ENCODE results near the gene EML3. TPM values are rescaled to one million over a fixed set of nuclear protein-coding genes. Genes with fewer than 3 reads are reported as not detected.
"Not testable (repeated sequence)": the region's sequence is repeated elsewhere in the genome, so short reads cannot be mapped to it uniquely, and the experiment has no call there.

The EML3 gene
- total RNA-seq, 2 donors from 2014 or later = 169 to 174 TPM

DNA sequence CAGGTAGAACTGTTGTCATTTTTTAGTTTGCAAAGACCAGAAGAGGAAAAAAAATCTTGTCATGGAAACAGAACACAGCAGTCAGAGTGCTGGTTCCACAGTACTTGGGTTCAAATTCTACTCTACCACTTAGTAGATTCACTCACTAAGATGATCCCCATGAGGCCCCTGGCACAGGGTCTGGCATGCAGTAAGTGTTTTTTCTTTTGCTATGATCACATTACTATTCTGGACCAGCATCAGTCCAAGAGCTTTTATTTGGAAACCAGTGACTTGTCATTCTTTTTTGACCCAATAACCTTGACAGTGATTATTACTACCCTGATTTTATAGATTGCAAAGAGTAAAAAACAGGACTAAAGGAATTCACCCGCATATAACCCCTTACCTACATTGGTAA lies 43.0 kb downstream of the EML3 start:
- DNase-seq (no peak), ATAC-seq (no peak)
- no peak overlapping the region for H3K27ac Mint-ChIP-seq
- no peak overlapping the region for H3K4me3 Mint-ChIP-seq
- H3K4me1 Mint-ChIP-seq = peaks cover 58% of the 10 kb centered on the region
- H3K27me3 Mint-ChIP-seq = no peaks in the 10 kb centered on the region
- no peaks in the 10 kb centered on the region for H3K9me3 ChIP-seq (ENCODE audit: control insufficient read depth, low read length, poor library complexity, severe bottlenecking)
- peaks cover 24% of the 10 kb centered on the region for H3K36me3 Mint-ChIP-seq (ENCODE audit: low read depth)

DNA sequence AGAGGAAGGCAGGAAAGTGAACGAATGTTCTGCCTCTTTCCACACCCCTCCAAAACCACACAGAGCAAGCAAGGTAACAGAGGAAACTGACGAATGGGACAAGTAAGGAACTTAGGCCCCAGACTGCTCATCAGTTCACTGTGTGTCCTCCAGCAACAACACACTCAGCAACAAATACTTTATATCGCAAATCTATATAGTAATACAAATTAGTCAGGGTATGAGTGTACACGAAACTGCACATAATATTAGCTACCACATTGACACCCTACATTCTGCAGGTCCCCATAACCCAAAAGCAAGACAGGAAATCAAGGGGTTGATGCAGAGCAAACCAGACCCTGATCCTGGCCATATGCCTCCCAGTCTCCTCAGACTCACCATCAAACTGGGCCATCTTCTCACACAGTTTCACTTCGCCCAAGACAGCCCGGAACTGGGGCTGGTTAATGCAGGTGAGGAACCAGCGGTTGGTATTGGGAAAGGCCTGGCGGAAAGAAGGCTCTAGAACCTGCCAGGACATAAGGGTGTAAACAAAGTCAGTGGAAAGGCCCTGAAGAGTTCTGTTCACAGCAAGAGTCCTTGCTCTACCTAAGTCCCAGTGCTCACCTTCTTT lies 45.4 kb downstream of the EML3 start:
- no peaks in the 10 kb centered on the region for H3K9me3 ChIP-seq (ENCODE audit: control insufficient read depth, low read length, poor library complexity, severe bottlenecking)
- Mint-ChIP-seq H3K27ac (peak overlapping the region; percentile 90), H3K4me3 (peak overlapping the region; percentile 55), H3K4me1 (peaks cover 40% of the 10 kb centered on the region), H3K27me3 (no peaks in the 10 kb centered on the region), H3K36me3 (ENCODE audit: low read depth) (peaks cover 20% of the 10 kb centered on the region)
- DNase-seq = no peak
- ATAC-seq = peak; percentile 62

DNA sequence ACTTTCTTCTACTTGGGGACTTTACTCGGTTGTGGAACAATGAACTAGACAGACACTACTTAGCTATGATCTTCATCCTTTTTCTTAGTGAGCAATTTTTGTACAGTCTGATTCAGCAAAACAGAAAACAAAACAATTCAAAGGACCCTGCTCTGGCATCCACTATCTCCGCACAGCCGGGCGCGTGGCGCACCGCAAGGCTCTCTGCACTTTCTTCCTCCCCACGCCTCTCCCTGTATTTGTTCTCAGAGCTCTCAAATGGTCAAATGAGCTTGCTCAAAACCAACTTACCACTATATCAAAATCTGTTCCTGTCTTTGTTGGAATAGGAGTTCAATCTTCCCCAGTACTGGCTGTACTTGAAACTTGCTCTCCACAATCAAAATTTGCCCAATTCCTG lies 46.3 kb downstream of the EML3 start:
- H3K4me1 Mint-ChIP-seq = peaks cover 35% of the 10 kb centered on the region
- no peaks in the 10 kb centered on the region for H3K27me3 Mint-ChIP-seq
- peaks cover 18% of the 10 kb centered on the region for H3K36me3 Mint-ChIP-seq (ENCODE audit: low read depth)

DNA sequence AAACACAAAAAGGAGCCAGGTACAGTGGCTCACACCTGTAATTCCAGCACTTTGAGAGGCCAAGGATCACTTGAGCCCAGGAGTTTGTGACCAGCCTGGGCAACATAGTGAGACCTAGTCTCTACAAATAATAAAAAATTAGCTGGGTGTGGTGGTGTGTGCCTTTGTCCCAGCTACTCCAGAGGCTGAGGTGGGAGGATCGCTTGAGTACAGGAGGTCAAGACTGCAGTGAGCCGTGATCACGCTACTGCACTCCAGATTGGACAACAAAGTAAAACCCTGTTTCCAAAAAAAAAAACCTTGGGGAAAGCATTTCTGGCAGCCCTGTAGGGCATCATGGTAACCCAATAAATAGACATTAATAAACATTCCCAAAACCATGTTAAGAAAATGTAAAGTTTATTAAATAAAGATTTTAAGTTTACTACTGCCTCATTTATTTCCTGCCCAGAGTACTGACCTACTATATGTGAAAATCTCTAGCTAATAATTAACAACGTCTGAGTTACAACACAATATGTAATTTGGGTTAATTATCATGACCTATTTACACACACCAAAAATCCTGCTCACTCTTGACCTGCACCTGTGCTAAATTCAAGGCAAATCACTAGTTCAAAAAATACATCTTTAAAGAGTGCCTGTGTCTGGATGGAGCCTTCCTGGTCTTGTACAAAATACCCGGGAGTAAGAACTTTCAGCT lies 47.3 kb downstream of the EML3 start:
- no peak for ATAC-seq
- Mint-ChIP-seq H3K4me1 (peaks cover 30% of the 10 kb centered on the region), H3K4me3 (no peak overlapping the region), H3K27ac (peak overlapping the region; percentile 90), H3K27me3 (no peaks in the 10 kb centered on the region), H3K36me3 (ENCODE audit: low read depth) (peaks cover 12% of the 10 kb centered on the region)
- H3K9me3 ChIP-seq (ENCODE audit: control insufficient read depth, low read length, poor library complexity, severe bottlenecking) = no peaks in the 10 kb centered on the region
- no peak for DNase-seq

More for the DNA sequence above, 46.3 kb downstream of the EML3 start:
- DNase-seq (no peak), ATAC-seq (no peak)
- no peak overlapping the region for H3K4me3 Mint-ChIP-seq
- no peaks in the 10 kb centered on the region for H3K9me3 ChIP-seq (ENCODE audit: control insufficient read depth, low read length, poor library complexity, severe bottlenecking)
- peak overlapping the region; percentile 90 for H3K27ac Mint-ChIP-seq

DNA sequence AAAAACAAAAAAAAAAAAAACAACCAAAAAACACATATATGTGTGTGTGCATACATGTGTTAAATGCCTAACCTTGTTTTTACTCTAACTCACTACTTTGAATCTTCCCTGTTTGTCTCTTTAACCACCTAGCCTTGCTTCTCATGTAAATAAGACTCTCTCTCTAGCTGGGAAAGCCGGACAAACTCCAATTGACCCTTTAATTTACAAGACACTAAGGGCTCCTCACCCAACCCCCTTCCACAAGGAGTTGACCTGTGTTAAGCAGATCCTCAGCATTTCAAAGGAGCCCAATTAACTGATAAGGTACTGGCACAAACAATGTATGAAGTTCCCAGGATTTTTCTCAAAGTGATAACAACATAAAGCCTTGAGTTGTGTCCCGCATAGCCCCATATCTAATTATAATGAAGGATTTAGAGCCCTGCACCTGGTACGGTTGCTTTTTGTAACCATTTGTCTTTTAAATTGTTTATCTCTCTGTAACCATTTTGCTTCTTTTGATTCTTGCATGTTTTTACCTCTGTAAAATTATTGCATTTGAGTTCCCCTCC lies 50.8 kb downstream of the EML3 start:
- H3K36me3 Mint-ChIP-seq (ENCODE audit: low read depth); ATAC-seq: not testable (repeated sequence)

DNA sequence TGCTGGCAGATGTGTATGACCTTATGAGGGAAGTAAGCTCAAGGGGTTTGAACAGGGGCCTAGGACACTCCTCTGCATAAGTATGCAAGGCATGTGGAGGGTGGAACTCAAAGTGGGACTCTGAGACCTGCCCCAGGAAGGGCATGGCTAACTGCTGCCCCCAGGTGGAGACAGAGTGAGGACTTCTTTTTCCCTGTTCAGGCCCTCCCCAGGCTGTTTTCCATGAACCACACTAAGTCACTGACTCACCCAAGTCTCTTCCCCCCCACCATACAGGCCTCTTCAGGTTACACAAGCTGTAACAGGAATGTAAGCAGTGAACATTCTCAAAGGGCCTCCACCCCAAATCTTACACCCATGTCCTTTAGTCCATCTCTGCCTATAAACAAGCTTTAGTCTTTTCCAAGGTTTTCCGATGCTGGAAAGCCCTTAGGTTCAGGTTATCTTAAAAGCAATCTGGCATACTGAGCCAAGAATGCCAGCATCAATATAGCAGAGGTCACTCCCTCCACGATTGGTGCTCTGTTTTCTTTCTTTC lies 51.9 kb downstream of the EML3 start:
- H3K9me3 ChIP-seq (ENCODE audit: control insufficient read depth, low read length, poor library complexity, severe bottlenecking) = no peaks in the 10 kb centered on the region
- Mint-ChIP-seq H3K4me1 (peaks cover 40% of the 10 kb centered on the region), H3K27me3 (no peaks in the 10 kb centered on the region), H3K4me3 (no peak overlapping the region), H3K36me3 (ENCODE audit: low read depth) (peaks cover 3% of the 10 kb centered on the region), H3K27ac (peak overlapping the region; percentile 100)
- ATAC-seq (peak; percentile 22), DNase-seq (peak; percentile 60 to 78 (median 72))

More for the DNA sequence above, 50.8 kb downstream of the EML3 start:
- peaks cover 39% of the 10 kb centered on the region for H3K4me1 Mint-ChIP-seq
- DNase-seq; H3K4me3 Mint-ChIP-seq; H3K27ac Mint-ChIP-seq; H3K9me3 ChIP-seq (ENCODE audit: control insufficient read depth, low read length, poor library complexity, severe bottlenecking); H3K27me3 Mint-ChIP-seq: not testable (repeated sequence)

DNA sequence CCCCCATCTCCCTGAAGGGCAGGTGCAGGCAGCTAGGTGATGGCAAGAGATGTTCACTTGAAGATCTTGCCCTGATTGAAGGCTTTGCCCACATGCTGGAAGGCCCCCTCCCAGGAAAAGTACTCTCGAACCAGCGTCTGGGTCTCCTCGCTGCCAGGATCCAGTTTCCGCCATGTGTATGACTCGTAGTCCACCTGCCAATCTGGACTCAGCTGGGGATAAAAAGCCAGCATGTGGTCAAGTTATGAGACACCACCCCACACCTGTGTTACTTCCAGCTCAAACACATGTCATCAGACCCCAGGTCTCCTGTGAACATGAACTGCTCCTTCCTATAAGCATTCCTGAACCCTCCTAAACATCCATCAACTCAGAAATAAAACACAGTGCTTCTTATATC lies 52.9 kb downstream of the EML3 start:
- ATAC-seq; DNase-seq; H3K9me3 ChIP-seq (ENCODE audit: control insufficient read depth, low read length, poor library complexity, severe bottlenecking); H3K36me3 Mint-ChIP-seq (ENCODE audit: low read depth); H3K27me3 Mint-ChIP-seq: not testable (repeated sequence)
- H3K27ac Mint-ChIP-seq = peak overlapping the region; percentile 100
- H3K4me1 Mint-ChIP-seq = peaks cover 45% of the 10 kb centered on the region
- peak overlapping the region; percentile 67 for H3K4me3 Mint-ChIP-seq

DNA sequence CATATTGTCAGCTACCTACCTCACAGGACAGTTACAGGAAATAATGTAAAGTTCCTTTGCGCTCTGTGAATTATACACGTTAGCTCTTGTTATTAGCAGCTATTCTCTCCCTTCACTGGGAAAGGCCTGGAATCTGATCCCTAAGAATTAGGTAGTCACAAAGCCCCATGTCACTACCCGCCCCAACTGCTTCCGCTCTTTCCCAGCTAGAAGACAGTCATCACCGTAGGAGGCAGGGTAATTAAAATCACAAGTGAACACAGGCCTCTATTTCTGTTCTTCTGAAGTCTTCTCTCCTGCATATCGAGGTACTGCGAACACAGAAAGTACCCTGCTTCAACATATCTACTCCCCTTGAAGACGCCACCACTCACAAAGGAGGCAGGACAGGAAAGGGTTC lies 53.4 kb downstream of the EML3 start:
- H3K36me3 Mint-ChIP-seq (ENCODE audit: low read depth) = peaks cover 3% of the 10 kb centered on the region
- ATAC-seq = no peak

DNA sequence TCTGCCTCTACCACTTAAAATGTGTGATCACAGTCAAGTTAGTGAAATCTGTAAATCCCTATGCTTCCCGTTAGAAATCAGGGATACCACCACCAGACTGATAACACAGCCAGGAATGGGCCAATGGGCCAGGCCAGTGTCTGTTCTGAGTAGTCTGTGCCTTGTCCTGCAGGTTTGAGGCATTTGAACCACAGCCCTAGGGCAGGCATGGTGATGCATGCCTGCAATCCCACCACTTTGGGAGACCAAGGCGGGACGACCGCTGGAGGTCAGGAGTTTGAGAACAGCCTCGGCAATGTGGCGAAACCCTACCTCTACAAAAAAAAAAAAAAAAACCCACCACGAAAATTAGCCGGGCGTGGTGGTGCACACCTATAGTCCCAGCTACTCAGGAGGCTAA lies 53.9 kb downstream of the EML3 start:
- DNase-seq (no peak), ATAC-seq (no peak)
- no peaks in the 10 kb centered on the region for H3K9me3 ChIP-seq (ENCODE audit: control insufficient read depth, low read length, poor library complexity, severe bottlenecking)
- H3K36me3 Mint-ChIP-seq (ENCODE audit: low read depth) = peaks cover 3% of the 10 kb centered on the region
- H3K27me3 Mint-ChIP-seq = no peaks in the 10 kb centered on the region
- no peak overlapping the region for H3K4me3 Mint-ChIP-seq
- peaks cover 55% of the 10 kb centered on the region for H3K4me1 Mint-ChIP-seq
- peak overlapping the region; percentile 100 for H3K27ac Mint-ChIP-seq

More for the DNA sequence above, 53.4 kb downstream of the EML3 start:
- peak overlapping the region; percentile 100 for H3K27ac Mint-ChIP-seq
- H3K27me3 Mint-ChIP-seq = no peaks in the 10 kb centered on the region
- DNase-seq = no peak
- peak overlapping the region; percentile 67 for H3K4me3 Mint-ChIP-seq
- H3K9me3 ChIP-seq (ENCODE audit: control insufficient read depth, low read length, poor library complexity, severe bottlenecking) = no peaks in the 10 kb centered on the region
- H3K4me1 Mint-ChIP-seq = peaks cover 49% of the 10 kb centered on the region

DNA sequence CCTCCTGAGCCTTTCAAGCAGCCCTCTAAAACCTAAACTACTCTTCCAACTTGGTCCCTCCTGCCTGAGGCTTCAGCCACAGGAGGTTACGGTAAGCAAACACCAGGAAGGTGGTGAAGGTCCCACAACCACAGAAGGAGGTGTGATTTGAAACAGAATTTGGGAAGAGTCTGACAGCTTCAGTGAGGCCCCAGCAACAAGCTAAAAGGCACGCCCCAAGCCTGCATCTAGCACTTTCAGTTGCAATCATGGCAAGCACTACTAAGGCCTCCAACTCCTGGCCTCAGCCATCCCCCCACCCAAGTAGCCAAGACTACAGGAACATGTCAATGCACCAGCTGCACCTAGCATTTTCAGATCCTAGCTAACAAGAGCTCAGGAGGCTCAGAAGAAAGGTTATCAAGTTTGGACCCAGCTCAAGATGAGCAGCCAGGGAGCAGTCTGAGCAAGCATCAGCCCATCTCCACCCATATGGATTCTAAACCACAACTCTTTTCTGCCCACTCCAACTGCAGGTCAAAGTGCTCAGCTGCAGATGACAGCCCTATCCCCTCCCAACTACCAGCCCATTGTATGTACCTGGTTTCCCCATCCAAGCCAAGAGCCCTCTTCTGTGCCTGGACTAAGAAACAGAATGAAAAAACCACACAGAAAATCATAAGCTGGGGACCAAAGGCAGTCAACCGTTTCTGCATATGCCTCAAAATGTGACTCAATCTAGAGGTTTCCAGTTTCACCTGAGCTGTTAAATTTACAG lies 55.5 kb downstream of the EML3 start:
- Mint-ChIP-seq H3K36me3 (ENCODE audit: low read depth) (peaks cover under 1% of the 10 kb centered on the region), H3K4me1 (peaks cover 69% of the 10 kb centered on the region), H3K27ac (peak overlapping the region; percentile 100), H3K4me3 (peak overlapping the region; percentile 93), H3K27me3 (no peaks in the 10 kb centered on the region)
- no peaks in the 10 kb centered on the region for H3K9me3 ChIP-seq (ENCODE audit: control insufficient read depth, low read length, poor library complexity, severe bottlenecking)
- DNase-seq = no peak
- peak; percentile 1 for ATAC-seq

DNA sequence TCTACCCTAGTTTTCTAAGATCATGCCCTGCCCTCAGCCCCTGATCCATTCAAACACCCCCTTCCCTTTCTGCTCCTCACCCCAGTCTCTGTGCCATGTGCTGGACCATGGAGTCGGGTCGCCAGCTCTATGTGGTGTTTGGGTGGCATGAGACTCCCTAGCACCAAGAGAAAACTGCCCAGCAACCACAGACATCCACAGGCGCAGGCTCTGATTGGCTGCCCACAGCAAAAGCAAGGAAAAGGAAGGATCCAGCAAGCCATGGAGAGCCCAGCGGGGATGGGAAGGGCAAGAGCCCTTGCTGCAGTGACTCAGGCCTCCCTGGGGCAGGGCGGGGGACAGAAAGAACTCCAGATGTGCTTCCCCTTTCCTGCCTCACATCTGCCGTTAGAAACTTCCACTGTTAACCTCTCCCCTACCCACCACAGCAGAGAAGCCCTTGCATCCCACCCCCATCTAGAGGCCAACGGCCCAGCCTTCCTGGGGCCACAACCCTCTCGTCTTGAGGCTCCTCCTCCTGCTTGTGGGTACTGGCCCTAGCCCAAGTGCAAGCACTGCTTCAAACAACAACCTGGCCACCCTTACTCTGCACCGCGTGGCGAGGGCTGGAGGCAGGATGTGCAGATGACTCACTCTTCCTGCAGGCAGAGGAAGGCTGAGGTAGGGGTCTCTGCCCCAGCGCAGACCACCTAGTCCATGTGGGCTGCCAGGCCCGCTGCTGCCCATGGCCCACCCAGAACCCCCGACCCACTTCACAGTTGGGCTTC lies 56.3 kb downstream of the EML3 start:
- no peaks in the 10 kb centered on the region for H3K9me3 ChIP-seq (ENCODE audit: control insufficient read depth, low read length, poor library complexity, severe bottlenecking)
- peak overlapping the region; percentile 93 for H3K4me3 Mint-ChIP-seq
- ATAC-seq (peak; percentile 57), DNase-seq (peak; percentile 59 to 76 (median 73))
- peak overlapping the region; percentile 100 for H3K27ac Mint-ChIP-seq
- no peaks in the 10 kb centered on the region for H3K36me3 Mint-ChIP-seq (ENCODE audit: low read depth)
- H3K27me3 Mint-ChIP-seq = no peaks in the 10 kb centered on the region
- H3K4me1 Mint-ChIP-seq = peaks cover 74% of the 10 kb centered on the region

DNA sequence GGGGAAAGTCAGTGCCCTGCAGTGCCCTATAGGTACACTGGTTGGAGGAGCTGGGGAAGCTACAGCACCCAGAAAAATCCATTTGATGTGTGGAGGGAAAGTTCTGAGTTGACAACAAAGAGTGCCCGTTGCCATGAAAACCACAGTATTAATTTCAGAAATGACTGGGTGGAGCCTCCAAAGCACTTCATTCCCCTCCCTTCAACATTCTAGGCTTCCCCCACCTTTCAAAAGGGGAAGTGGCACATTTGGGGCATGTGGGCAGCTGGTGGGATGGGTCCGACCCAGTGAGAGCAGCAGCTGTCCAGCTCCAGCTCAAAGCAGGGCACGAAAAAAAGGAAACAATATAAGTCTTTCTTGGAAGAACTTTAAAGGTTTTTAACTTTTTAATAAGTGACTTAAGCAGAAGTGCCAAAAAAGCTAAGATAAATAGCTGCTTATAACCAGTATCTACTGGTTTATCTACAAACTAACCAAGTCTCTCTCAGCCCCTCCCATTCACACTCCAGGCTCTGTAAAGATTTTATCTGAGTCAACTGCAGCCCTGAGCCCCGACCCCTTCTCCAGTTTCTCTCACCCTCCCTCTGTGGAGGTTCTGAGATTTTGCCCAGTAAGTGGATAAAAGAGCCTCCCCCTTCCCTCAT lies 57.0 kb downstream of the EML3 start:
- H3K27ac Mint-ChIP-seq = peak overlapping the region; percentile 100
- no peaks in the 10 kb centered on the region for H3K9me3 ChIP-seq (ENCODE audit: control insufficient read depth, low read length, poor library complexity, severe bottlenecking)
- peaks cover 76% of the 10 kb centered on the region for H3K4me1 Mint-ChIP-seq

More for the DNA sequence above, 57.0 kb downstream of the EML3 start:
- Mint-ChIP-seq H3K27me3 (no peaks in the 10 kb centered on the region), H3K4me3 (peak overlapping the region; percentile 93), H3K36me3 (ENCODE audit: low read depth) (no peaks in the 10 kb centered on the region)
- DNase-seq (peak; percentile 46 to 64 (median 61)), ATAC-seq (peak; percentile 60)

Measured in T-helper 17 cell (primary cell).